Measurements from ENCODE around the gene ETHE1.
A peak's percentile ranks its signal among the peaks of the same experiment; 100 is the strongest.

The ETHE1 gene

GRCh38 chr19:43526884-43527859, at the start of gene ETHE1:
ETHE1 (minus strand) TSS chr19:43527201; CDS start chr19:43527177, 24 bp downstream.
- peak; percentile 63 for DNase-seq (ENCODE audit: low read depth)

GRCh38 chr19:43575955-43576878, 49.2 kb upstream of the ETHE1 start:
- DNase-seq (ENCODE audit: low read depth) = no peak

- peak; percentile 98 for DNase-seq (ENCODE audit: low read depth)
Observed at GRCh38 chr19:43575156-43575950, 48.4 kb upstream of the ETHE1 start, which contains the start of the genes PINLYP and XRCC1. PINLYP (plus strand) TSS chr19:43575801; CDS start chr19:43577192, 1,391 bp downstream. XRCC1 (minus strand) TSS chr19:43575527; CDS start chr19:43575458, 69 bp downstream.

- no peak for DNase-seq (ENCODE audit: low read depth)
Observed at GRCh38 chr19:43574424-43575155, 47.6 kb upstream of the ETHE1 start.

GRCh38 chr19:43572171-43572588, 45.2 kb upstream of the ETHE1 start:
- no peak for DNase-seq (ENCODE audit: low read depth)

GRCh38 chr19:43570174-43570791, 43.3 kb upstream of the ETHE1 start:
- DNase-seq (ENCODE audit: low read depth) = no peak

GRCh38 chr19:43569657-43570056, 42.7 kb upstream of the ETHE1 start:
- DNase-seq (ENCODE audit: low read depth) = no peak

- DNase-seq (ENCODE audit: low read depth) = no peak
Observed at GRCh38 chr19:43564800-43565199, 37.8 kb upstream of the ETHE1 start.

- no peak for DNase-seq (ENCODE audit: low read depth)
Observed at GRCh38 chr19:43563816-43564457, 36.9 kb upstream of the ETHE1 start.

- DNase-seq (ENCODE audit: low read depth) = peak; percentile 66
Observed at GRCh38 chr19:43562698-43563241, 35.8 kb upstream of the ETHE1 start.

- DNase-seq (ENCODE audit: low read depth) = no peak
Observed at GRCh38 chr19:43562226-43562697, 35.3 kb upstream of the ETHE1 start.

GRCh38 chr19:43561139-43561970, 34.4 kb upstream of the ETHE1 start:
- no peak for DNase-seq (ENCODE audit: low read depth)

GRCh38 chr19:43560687-43561086, 33.7 kb upstream of the ETHE1 start:
- no peak for DNase-seq (ENCODE audit: low read depth)

GRCh38 chr19:43555185-43555770, 28.3 kb upstream of the ETHE1 start:
- peak; percentile 57 for DNase-seq (ENCODE audit: low read depth)

- no peak for DNase-seq (ENCODE audit: low read depth)
Observed at GRCh38 chr19:43554317-43554895, 27.4 kb upstream of the ETHE1 start.

GRCh38 chr19:43553656-43554055, 26.7 kb upstream of the ETHE1 start:
- no peak for DNase-seq (ENCODE audit: low read depth)

GRCh38 chr19:43552616-43553015, 25.6 kb upstream of the ETHE1 start:
- DNase-seq (ENCODE audit: low read depth) = no peak

- DNase-seq (ENCODE audit: low read depth) = no peak
Observed at GRCh38 chr19:43552198-43552450, 25.1 kb upstream of the ETHE1 start.

Data from fibroblast of gingiva (primary cell).